BE2C (cell line): ENCODE measurements around the gene HRH1.
"Not testable (repeated sequence)": the region's sequence is repeated elsewhere in the genome, so short reads cannot be mapped to it uniquely, and the experiment has no call there.

Experiments used
- DNase-seq: peaks from one replicate; pipeline ENCODE4 v3.0.0-alpha.2; 2020
- H3K27me3 ChIP-seq: fragments of 250-450 bp; sonication (Bioruptor Pico); 2 replicates; pipeline ENCODE4 v1.5.1; 2020; ENCODE audit warnings: mild to moderate bottlenecking
- H3K36me3 ChIP-seq: fragments of 250-450 bp; sonication (Bioruptor Pico); 2 replicates; pipeline ENCODE4 v1.5.1; 2020; ENCODE audit warnings: mild to moderate bottlenecking
- H3K4me1 ChIP-seq: fragments of 250-450 bp; sonication (Bioruptor Pico); 2 replicates; pipeline ENCODE4 v1.5.1; 2020
- H3K4me3 ChIP-seq: 2 replicates; pipeline ENCODE4 v1.5.1; 2011; ENCODE audit warnings: low read depth, low read length
- H3K9me3 ChIP-seq: fragments of 250-450 bp; sonication (Bioruptor Pico); 2 replicates; pipeline ENCODE4 v1.5.1; 2020
- CTCF ChIP-seq: IDR thresholded peaks from 2 replicates; pipeline ENCODE4 v1.5.1; 2012; ENCODE audit warnings: mild to moderate bottlenecking, low read depth, low read length

HRH1 gene

GRCh38 chr3:11164607-11165006 lies 10.3 kb downstream of the HRH1 start:
- Histone ChIP-seq H3K4me1 (no peaks in the 10 kb centered on the region), H3K4me3 (no peak overlapping the region), H3K36me3 (no peaks in the 10 kb centered on the region), H3K27me3 (no peaks in the 10 kb centered on the region), H3K9me3 (no peaks in the 10 kb centered on the region)
- no peak for TF ChIP-seq CTCF
- DNase-seq: no peak

- no peak for TF ChIP-seq CTCF
- H3K9me3 ChIP-seq: no peaks in the 10 kb centered on the region
- H3K4me1 ChIP-seq: no peaks in the 10 kb centered on the region
- H3K27me3 ChIP-seq: no peaks in the 10 kb centered on the region
- no peak for DNase-seq
- H3K36me3 ChIP-seq: no peaks in the 10 kb centered on the region
- H3K4me3 ChIP-seq: no peak overlapping the region
Observed at GRCh38 chr3:11165476-11165875, 11.2 kb downstream of the HRH1 start.

GRCh38 chr3:11166807-11167400 lies 12.6 kb downstream of the HRH1 start:
- not testable (repeated sequence) for H3K36me3 ChIP-seq, DNase-seq, H3K4me3 ChIP-seq, H3K27me3 ChIP-seq, H3K4me1 ChIP-seq, H3K9me3 ChIP-seq

- Histone ChIP-seq H3K4me3 (no peak overlapping the region), H3K27me3 (no peaks in the 10 kb centered on the region), H3K9me3 (no peaks in the 10 kb centered on the region), H3K4me1 (no peaks in the 10 kb centered on the region), H3K36me3 (no peaks in the 10 kb centered on the region)
- TF ChIP-seq CTCF: no peak
- DNase-seq: no peak
Observed at GRCh38 chr3:11167590-11167989, 13.3 kb downstream of the HRH1 start.

- H3K9me3 ChIP-seq: no peaks in the 10 kb centered on the region
- H3K4me3 ChIP-seq: no peak overlapping the region
- no peaks in the 10 kb centered on the region for H3K27me3 ChIP-seq
- no peak for TF ChIP-seq CTCF
- no peaks in the 10 kb centered on the region for H3K36me3 ChIP-seq
- no peak for DNase-seq
- no peaks in the 10 kb centered on the region for H3K4me1 ChIP-seq
Observed at GRCh38 chr3:11168406-11168805, 14.1 kb downstream of the HRH1 start.

- no peaks in the 10 kb centered on the region for H3K4me1 ChIP-seq
- no peaks in the 10 kb centered on the region for H3K36me3 ChIP-seq
- H3K9me3 ChIP-seq: no peaks in the 10 kb centered on the region
- no peaks in the 10 kb centered on the region for H3K27me3 ChIP-seq
- DNase-seq: no peak
- no peak overlapping the region for H3K4me3 ChIP-seq
- TF ChIP-seq CTCF: no peak
Observed at GRCh38 chr3:11168881-11169805, 14.8 kb downstream of the HRH1 start.
